PC-3 (cell line): ENCODE data around the gene TLE3. TPM values are rescaled to one million over a fixed set of nuclear protein-coding genes. Genes with fewer than 3 reads are reported as not detected.

Experiments used
- ATAC-seq: fragments of 200-7000 bp; cut with Tn5 transposase; 2 replicates; pipeline ENCODE4 v1.9.1; 2020; ENCODE audit warnings: mild to moderate bottlenecking, moderate library complexity
- BruUV-seq: library from RNA; stranded (reverse); fragments of 400-500 nt; replicated peaks from 2 replicates; lab custom pipeline; 2021; lab: Mats Ljungman, UMichigan
- CTCF ChIA-PET: fragments of 300-600 bp; sonication (Branson Sonifier 250); formaldehyde crosslinking; loops from one replicate; lab custom pipeline; 2022; ENCODE audit warnings: antibody characterized with exemption; lab: Charles Lee
- POLR2A ChIA-PET: fragments of 300-600 bp; sonication (Branson Sonifier 250); formaldehyde crosslinking; loops from one replicate; lab custom pipeline; 2022; ENCODE audit warnings: antibody characterized with exemption; ENCODE audit not compliant: unreplicated experiment; lab: Charles Lee
- DNase-seq: peaks from one replicate; pipeline ENCODE4 v3.0.0-alpha.2; 2015
- H2AFZ ChIP-seq: fragments of 300-600 bp; sonication (generic); 2 replicates; pipeline ENCODE4 v1.6.0; 2016; ENCODE audit warnings: antibody characterized with exemption, low read length
- H3F3A ChIP-seq: fragments of 300-600 bp; sonication (generic); one replicate; pipeline ENCODE4 v1.6.0; 2017; ENCODE audit warnings: antibody characterized with exemption, low read length, control low read depth, mild to moderate bottlenecking; ENCODE audit not compliant: unreplicated experiment
- H3K27ac ChIP-seq: fragments of 300-600 bp; sonication (generic); 2 replicates; pipeline ENCODE4 v1.5.1; 2016; ENCODE audit warnings: mild to moderate bottlenecking, low read length
- H3K27me3 ChIP-seq: fragments of 300-600 bp; sonication (generic); 2 replicates; pipeline ENCODE4 v1.6.1; 2016; ENCODE audit warnings: low read length, mixed read lengths
- H3K36me3 ChIP-seq: fragments of 300-600 bp; sonication (generic); 2 replicates; pipeline ENCODE4 v1.6.1; 2016; ENCODE audit warnings: low read depth, mixed run types, low read length, mixed read lengths
- H3K4me1 ChIP-seq: fragments of 300-600 bp; sonication (generic); 2 replicates; pipeline ENCODE4 v1.5.1; 2016; ENCODE audit warnings: low read length; ENCODE audit not compliant: insufficient read depth
- H3K4me2 ChIP-seq: fragments of 300-600 bp; sonication (generic); 2 replicates; pipeline ENCODE4 v1.6.0; 2016; ENCODE audit warnings: low read length
- H3K4me3 ChIP-seq: fragments of 300-600 bp; sonication (generic); 2 replicates; pipeline ENCODE4 v1.5.1; 2016; ENCODE audit warnings: mild to moderate bottlenecking, low read length, mixed read lengths
- H3K79me2 ChIP-seq: fragments of 300-600 bp; sonication (generic); 2 replicates; pipeline ENCODE4 v1.6.1; 2017; ENCODE audit warnings: low read length, mixed read lengths
- H3K9ac ChIP-seq: fragments of 300-600 bp; sonication (generic); 2 replicates; pipeline ENCODE4 v1.6.0; 2016; ENCODE audit warnings: mild to moderate bottlenecking, low read length
- H3K9me2 ChIP-seq: fragments of 300-600 bp; sonication (generic); replicated peaks from 2 replicates; pipeline ENCODE4 v1.6.1; 2016; ENCODE audit warnings: mixed run types, low read length, mixed read lengths
- H3K9me3 ChIP-seq: fragments of 300-600 bp; sonication (generic); 2 replicates; pipeline ENCODE4 v1.6.1; 2016; ENCODE audit warnings: low read length, mixed read lengths
- H4K20me1 ChIP-seq: fragments of 300-600 bp; sonication (generic); 2 replicates; pipeline ENCODE4 v1.6.1; 2016; ENCODE audit warnings: low read length, mixed read lengths
- EZH2 ChIP-seq: fragments of 300-600 bp; sonication (generic); IDR thresholded peaks from one replicate; pipeline ENCODE4 v1.6.1; 2017; ENCODE audit warnings: antibody characterized with exemption, mild to moderate bottlenecking, low read length; ENCODE audit not compliant: unreplicated experiment
- EZH2phosphoT487 ChIP-seq: fragments of 300-600 bp; sonication (generic); IDR thresholded peaks from 2 replicates; pipeline ENCODE4 v1.6.1; 2018; ENCODE audit warnings: mild to moderate bottlenecking, antibody characterized with exemption, low read length, borderline replicate concordance
- intact Hi-C: fragments of 100-400 bp; cut with micrococcal nuclease; formaldehyde crosslinking; loops from 2 replicates; pipeline ENCODE4 v1.9.0; 2023
- total RNA-seq: library from RNA; depleted of rRNA; stranded (reverse); fragments of >200 nt; gene quantifications from 2 replicates; pipeline ENCODE4 v1.2.3, GENCODE V29; 2014
- TF ChIP-seq, protein P1 (sequence below): fragments of 300-600 bp; sonication (generic); conservative IDR thresholded peaks from 2 replicates; pipeline ENCODE4 v1.5.1; 2017; ENCODE audit warnings: antibody characterized with exemption, low read depth, mild to moderate bottlenecking, low read length

TLE3 gene
- total RNA-seq, 1 experiment from 2014 or later: 72.5 TPM

DNA sequence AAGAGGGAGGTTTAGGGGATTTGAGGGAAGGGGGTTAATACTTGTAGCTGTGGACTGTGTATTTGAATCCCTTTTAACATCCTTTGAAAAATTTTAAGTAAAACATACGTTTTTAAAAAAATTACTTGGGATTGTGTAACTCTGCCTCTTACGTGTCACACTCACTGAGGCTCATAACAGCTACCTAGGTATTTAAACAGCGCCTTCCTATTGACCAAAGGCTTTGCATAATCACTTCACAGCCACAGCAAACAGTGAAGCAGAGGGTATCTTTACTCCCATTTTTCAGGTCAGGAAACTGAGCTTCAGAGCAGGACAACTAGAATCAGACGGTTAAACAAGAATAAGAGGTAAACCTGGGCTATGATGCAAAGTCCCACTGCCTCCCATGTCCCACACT lies 95.9 kb downstream of the TLE3 start:
- H3K4me3 ChIP-seq: no peak overlapping the region
- ATAC-seq: no peak

DNA sequence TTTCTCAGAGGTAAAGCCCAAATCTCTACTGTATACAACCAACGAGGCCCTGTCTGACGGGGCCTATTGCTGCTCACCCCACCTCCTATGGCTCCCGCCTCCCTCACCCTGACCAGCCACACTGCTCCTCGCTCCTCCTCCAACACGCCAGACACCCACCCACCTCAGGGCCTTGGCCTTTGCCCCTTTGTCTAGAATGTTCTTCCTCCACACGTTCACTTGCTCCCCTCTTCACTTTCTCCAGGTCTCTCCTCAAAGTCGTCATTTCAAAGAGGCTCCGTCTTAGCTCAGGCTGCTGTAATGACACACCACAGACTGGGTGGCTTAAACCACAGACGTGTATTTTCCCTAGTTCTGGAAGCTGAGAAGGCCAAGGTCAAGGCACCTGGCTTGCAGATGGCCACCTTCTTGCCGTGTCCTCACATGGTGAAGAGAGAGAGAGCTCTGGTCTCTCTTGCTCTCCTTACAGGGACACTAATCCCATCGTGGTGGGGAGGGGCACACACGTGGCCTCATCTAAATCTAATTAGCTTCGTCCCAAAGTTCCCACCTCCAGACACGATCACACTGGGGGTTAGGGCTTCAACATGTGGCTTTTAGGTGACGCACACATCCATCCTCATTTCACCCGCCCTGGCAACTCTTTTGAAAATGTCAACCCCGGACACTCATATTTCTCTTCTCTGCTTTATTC lies 98.2 kb downstream of the TLE3 start:
- Histone ChIP-seq H3K9ac (no peak overlapping the region), H3K27me3 (no peaks in the 10 kb centered on the region), H3K4me2 (no peak overlapping the region), H3F3A (no peaks in the 10 kb centered on the region), H3K36me3 (no peaks in the 10 kb centered on the region), H4K20me1 (no peaks in the 10 kb centered on the region), H3K4me3 (no peak overlapping the region), H3K9me3 (no peaks in the 10 kb centered on the region), H3K4me1 (peaks cover 7% of the 10 kb centered on the region; the same call in 1 of the 2 replicates), H3K9me2 (no peaks in the 10 kb centered on the region), H2AFZ (no peak overlapping the region), H3K27ac (no peak overlapping the region), H3K79me2 (no peaks in the 10 kb centered on the region)
- DNase-seq (no peak), ATAC-seq (no peak)
- intact Hi-C loops: no loop called here
- ChIA-PET CTCF (no interaction called here), POLR2A (no interaction called here)
- no TSS peak for BruUV-seq
- TF ChIP-seq EZH2phosphoT487 (no peak), EZH2 (no peak)
- TF ChIP-seq, protein P1, sequence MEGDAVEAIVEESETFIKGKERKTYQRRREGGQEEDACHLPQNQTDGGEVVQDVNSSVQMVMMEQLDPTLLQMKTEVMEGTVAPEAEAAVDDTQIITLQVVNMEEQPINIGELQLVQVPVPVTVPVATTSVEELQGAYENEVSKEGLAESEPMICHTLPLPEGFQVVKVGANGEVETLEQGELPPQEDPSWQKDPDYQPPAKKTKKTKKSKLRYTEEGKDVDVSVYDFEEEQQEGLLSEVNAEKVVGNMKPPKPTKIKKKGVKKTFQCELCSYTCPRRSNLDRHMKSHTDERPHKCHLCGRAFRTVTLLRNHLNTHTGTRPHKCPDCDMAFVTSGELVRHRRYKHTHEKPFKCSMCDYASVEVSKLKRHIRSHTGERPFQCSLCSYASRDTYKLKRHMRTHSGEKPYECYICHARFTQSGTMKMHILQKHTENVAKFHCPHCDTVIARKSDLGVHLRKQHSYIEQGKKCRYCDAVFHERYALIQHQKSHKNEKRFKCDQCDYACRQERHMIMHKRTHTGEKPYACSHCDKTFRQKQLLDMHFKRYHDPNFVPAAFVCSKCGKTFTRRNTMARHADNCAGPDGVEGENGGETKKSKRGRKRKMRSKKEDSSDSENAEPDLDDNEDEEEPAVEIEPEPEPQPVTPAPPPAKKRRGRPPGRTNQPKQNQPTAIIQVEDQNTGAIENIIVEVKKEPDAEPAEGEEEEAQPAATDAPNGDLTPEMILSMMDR: no peak

More for the DNA sequence above, 95.9 kb downstream of the TLE3 start:
- ChIA-PET CTCF (no interaction called here), POLR2A (no interaction called here)
- intact Hi-C loops: no loop called here
- Histone ChIP-seq H3K4me2 (no peak overlapping the region), H4K20me1 (no peaks in the 10 kb centered on the region), H3K4me1 (peaks cover 7% of the 10 kb centered on the region; the same call in 1 of the 2 replicates), H3F3A (no peaks in the 10 kb centered on the region), H3K27ac (no peak overlapping the region), H3K27me3 (no peaks in the 10 kb centered on the region), H3K9me3 (no peaks in the 10 kb centered on the region), H3K9ac (no peak overlapping the region), H2AFZ (no peak overlapping the region), H3K9me2 (no peaks in the 10 kb centered on the region), H3K36me3 (no peaks in the 10 kb centered on the region), H3K79me2 (no peaks in the 10 kb centered on the region)
- no TSS peak for BruUV-seq
- TF ChIP-seq, protein P1: no peak
- TF ChIP-seq EZH2phosphoT487: no peak
- no peak for TF ChIP-seq EZH2
- DNase-seq: no peak
